GM19455 (cell line): Measurements from ENCODE around the gene TNIK.

Source experiments
- ATAC-seq: cut with Tn5 transposase; IDR thresholded peaks from one replicate; pipeline ENCODE4 v1.9.1; 2021; ENCODE audit not compliant: unreplicated experiment

TNIK gene

DNA sequence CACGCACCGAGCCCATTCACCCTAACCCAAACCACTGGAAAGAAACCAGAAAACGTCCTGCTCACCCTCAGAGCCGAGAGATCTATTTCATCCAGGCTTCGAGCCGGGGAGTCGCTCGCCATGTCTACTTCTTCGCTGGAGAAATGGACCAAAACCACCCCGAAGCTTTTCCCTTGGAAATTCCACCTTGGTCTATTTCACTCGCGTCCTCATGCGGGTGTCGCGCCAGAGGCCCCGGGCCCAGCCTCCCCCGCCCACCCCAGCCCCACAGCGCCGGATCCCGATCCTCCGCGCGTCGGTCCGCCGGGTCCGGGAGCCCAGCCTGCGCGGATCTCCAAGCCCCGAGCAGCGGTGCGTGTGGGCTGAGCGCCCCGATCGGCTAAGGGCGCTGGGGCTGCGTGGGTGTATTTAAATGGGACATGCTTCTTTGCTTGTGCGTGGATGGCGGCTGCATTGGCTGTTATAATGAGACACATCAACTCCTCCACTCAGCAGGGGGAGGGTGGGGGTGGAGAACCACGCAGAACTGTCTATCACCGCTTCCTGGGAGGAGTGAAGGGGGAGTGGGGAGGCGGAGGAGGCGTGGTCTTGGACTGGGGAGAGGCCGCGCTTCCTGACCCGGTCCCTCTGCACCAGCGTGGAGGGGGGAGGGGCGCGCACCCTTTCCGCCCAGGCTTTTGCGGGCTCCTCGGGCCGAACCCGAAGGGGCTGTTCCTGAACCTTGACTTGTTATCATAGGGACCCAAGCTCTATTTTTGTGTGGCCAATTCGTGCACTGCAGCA, at the start of gene TNIK:
TSS of gene TNIK (minus strand) at position 464 of the 783 bp plus-strand sequence. CDS start at position 122, 342 bp downstream.
- ATAC-seq, result peak; percentile 74

GRCh38 chr3:171508676-171509075, 48.5 kb upstream of the TNIK start:
- ATAC-seq, result no peak

- no peak for ATAC-seq
Measured at GRCh38 chr3:171508206-171508605, 48.0 kb upstream of the TNIK start.

GRCh38 chr3:171506743-171507319, 46.6 kb upstream of the TNIK start:
- ATAC-seq, result no peak

DNA sequence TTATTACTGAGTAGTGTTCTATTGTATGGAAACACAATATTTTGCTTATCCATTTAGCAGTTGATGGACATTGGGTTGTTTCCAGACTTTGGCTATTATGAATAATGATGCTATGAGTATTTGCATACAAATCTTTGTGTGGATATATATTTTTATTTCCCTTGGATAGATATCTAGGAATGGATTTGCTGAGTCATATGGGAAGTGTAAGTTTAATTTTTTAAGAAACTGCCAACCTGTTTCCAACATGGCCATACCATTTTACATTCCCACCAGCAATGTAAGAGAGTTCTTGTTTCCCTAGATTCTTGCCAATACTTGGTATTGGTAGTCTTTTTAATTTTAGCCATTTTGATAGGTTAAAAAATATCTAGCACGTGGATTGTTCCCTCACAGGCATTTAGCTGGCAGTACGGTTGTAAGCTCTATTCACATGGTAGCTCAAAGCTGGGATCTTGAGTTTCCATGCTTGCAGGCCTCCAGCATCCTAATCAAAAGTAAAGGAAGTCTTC, 45.7 kb upstream of the TNIK start:
- no peak for ATAC-seq

DNA sequence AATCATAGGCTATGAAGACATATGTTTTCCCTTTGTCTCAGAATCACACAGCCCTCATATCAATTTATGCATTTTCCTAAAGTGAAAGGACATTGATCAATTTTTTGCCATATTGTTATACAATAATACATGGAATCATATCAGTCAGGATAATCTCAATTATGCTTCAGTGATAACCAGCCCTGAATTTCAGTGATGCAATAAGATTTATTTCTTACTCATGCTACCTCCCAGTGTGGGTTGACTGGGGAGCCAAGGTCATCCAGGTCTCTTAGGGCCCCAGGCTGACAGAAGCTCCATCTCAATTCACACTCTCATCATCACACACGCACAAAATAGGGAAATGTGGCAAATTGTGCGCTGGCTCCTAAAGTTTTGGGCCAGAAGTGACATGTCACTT, 44.2 kb upstream of the TNIK start:
- ATAC-seq, result no peak

DNA sequence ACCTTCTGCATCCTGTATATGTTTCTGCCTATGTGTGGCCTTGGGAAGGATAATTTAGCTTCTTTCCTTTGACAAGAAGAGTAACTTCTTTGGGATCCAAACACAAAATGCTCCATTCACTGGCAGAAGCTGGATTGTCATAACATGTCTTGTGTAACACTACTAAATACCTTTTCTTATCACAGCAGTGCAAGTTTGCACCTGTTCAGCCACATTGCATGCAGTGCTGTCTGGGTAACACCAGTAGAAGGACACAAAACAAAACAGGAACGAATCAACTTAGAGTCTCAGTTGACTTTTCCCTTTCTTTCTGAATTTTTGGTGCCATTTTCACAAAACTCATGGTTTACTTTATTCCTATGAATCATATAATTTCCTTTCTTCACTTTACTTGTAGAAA, 43.6 kb upstream of the TNIK start:
- no peak for ATAC-seq

- ATAC-seq, result no peak
Measured at GRCh38 chr3:171498921-171499320, 38.7 kb upstream of the TNIK start.

GRCh38 chr3:171497468-171497867, 37.3 kb upstream of the TNIK start:
- ATAC-seq, result no peak

GRCh38 chr3:171495413-171495812, 35.2 kb upstream of the TNIK start:
- ATAC-seq, result no peak

DNA sequence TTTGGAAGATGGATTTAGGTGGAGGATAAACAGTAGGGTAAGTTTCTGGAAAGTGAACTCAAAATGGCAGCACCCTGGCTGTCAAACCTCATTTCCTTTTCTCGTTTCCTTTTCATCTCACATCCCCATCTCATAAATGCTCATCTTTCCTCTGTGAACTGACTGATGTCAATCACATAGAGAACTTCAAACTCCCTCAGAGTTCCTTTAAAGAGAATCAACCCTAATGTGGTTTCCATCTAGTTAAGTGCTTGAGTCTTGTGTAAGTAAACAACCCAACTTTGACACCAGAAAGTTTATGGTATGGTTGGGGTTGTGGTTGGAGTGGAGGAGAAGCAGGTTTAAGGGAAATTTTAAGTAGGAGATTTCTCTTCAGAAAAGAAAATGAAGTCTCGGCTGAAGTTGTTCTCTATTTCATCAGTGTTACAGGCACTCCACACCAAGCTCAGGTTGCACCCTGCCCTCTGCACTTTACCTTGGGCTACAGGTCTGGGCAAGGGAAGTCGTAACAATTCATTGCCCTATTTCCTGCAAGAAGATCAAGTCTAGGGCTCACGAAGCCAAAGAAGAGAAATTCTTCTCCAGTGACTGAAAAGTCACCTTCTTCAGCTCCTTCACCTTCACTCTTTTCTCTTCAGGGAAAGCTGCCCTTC, 34.4 kb upstream of the TNIK start:
- ATAC-seq, result no peak

DNA sequence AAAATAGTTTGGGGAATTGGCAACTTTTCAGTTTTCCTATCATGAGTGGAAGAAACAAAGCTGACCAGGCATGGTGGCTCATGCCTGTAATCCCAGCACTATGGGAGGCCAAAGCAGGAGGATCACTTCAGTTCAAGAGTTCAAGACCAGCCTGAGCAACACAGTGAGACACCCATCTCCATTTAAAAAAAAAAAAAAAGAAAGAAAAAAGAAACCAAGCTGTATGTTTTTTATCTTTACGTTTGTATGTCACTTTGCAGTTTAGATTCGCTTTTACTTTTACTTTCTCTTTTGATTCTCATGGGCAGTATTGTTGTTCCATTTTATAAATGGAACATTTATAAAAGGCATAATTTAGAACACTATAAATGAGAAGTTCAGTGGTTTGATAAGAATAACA, 31.2 kb upstream of the TNIK start:
- no peak for ATAC-seq

- no peak for ATAC-seq
Measured at GRCh38 chr3:171490901-171491300, 30.7 kb upstream of the TNIK start.

- no peak for ATAC-seq
Measured at GRCh38 chr3:171489348-171489747, 29.1 kb upstream of the TNIK start.

- ATAC-seq, result no peak
Measured at GRCh38 chr3:171488479-171488878, 28.3 kb upstream of the TNIK start.

GRCh38 chr3:171487382-171487781, 27.2 kb upstream of the TNIK start:
- no peak for ATAC-seq

- ATAC-seq, result no peak
Measured at GRCh38 chr3:171485338-171485737, 25.1 kb upstream of the TNIK start.

DNA sequence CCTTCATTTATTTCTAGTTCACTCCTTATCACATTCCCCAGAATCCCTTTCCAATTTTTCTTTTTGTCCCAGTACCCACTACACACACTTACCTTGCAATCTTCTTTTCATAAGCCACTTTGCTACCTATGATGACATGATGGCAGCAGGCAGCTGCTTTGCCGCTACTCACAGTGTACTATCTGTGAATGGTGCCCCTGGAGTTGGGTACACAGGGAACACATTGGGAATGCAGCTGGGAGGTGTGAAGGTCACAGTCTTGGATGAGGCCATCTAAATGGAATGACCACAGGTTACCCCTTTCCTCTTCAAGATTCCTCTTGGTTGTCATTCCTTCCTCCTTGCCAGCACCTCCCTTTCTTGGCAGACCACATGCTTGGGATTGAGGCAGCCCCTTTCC, 20.8 kb upstream of the TNIK start:
- ATAC-seq, result no peak

- peak; percentile 78 for ATAC-seq
Measured at GRCh38 chr3:171480526-171480925, 20.3 kb upstream of the TNIK start.

DNA sequence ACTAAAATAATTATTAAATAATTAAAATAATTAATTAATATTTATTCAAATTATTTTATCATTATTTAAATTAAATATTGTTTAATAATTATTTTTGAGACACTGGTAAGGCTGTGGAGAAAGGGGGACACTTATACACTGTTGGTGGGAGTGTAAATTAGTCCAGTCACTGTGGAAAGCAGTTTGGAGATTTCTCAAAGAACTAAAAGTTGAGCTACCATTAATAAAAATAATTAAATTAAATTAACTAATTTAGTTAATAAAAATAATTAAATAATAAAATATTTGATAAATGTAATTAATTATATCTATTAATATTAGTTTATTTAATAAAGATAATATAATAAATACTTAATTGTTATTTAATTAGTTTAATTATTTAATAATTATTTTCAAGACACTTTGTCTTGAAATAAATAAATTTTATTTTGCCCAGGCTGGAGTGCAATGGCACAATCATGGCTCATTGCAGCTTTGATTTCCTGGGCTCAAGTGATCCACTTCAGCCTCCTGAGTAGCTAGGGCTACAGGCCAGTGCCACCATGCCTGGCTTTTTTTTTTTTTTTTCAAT, 16.4 kb upstream of the TNIK start:
- ATAC-seq, result no peak

GRCh38 chr3:171472552-171472951, 12.3 kb upstream of the TNIK start:
- ATAC-seq, result no peak
